Stomach smooth muscle (tissue), 2 donors: ENCODE data around the gene EXOC7.
"Not testable (repeated sequence)": the region's sequence is repeated elsewhere in the genome, so short reads cannot be mapped to it uniquely, and the experiment has no call there.

ENCODE experiments used
- H3K27ac ChIP-seq: one replicate; pipeline ENCODE4 v1.7.0; 2013; ENCODE audit warnings: mild to moderate bottlenecking, low read length, inconsistent platforms
- H3K27me3 ChIP-seq, 2 donors: one replicate each; pipeline ENCODE4 v1.7.0; 2013; ENCODE audit warnings: low read length in 2 of 2; ENCODE audit not compliant: insufficient read depth in 2 of 2, control insufficient read depth in 1 of 2
- H3K36me3 ChIP-seq, 2 donors: one replicate each; pipeline ENCODE4 v1.7.0; 2013; ENCODE audit warnings: low read length in 2 of 2; ENCODE audit not compliant: control insufficient read depth in 2 of 2, insufficient read depth in 2 of 2
- H3K4me1 ChIP-seq: one replicate; pipeline ENCODE4 v1.7.0; 2013; ENCODE audit warnings: low read length; ENCODE audit not compliant: control insufficient read depth, insufficient read depth
- H3K4me3 ChIP-seq, 2 donors: one replicate each; pipeline ENCODE4 v1.7.0; 2013; ENCODE audit warnings: low read length in 2 of 2
- H3K9ac ChIP-seq, 2 donors: one replicate each; pipeline ENCODE4 v1.7.0; 2013; ENCODE audit warnings: low read length in 2 of 2, mild to moderate bottlenecking in 1 of 2
- H3K9me3 ChIP-seq, 2 donors: one replicate each; pipeline ENCODE4 v1.7.0; 2013; ENCODE audit warnings: low read length in 2 of 2; ENCODE audit not compliant: control insufficient read depth in 2 of 2
- donor health status: healthy.
- donor health status: Pancreatic carcinoma.

EXOC7 gene

GRCh38 chr17:76044475-76045007 is 59.0 kb downstream of the EXOC7 start:
- H3K9ac ChIP-seq, H3K27me3 ChIP-seq, H3K4me1 ChIP-seq, H3K27ac ChIP-seq, H3K9me3 ChIP-seq, H3K4me3 ChIP-seq: not testable (repeated sequence)
- H3K36me3 ChIP-seq, result peaks cover 76 to 79% of the 10 kb centered on the region in 2 donors

GRCh38 chr17:76042868-76043267 is 60.7 kb downstream of the EXOC7 start:
- peaks cover 13% of the 10 kb centered on the region for H3K4me1 ChIP-seq
- not testable (repeated sequence) for H3K9ac ChIP-seq, H3K27ac ChIP-seq, H3K27me3 ChIP-seq, H3K4me3 ChIP-seq, H3K9me3 ChIP-seq
- H3K36me3 ChIP-seq, result peaks cover 61 to 69% of the 10 kb centered on the region in 2 donors

DNA sequence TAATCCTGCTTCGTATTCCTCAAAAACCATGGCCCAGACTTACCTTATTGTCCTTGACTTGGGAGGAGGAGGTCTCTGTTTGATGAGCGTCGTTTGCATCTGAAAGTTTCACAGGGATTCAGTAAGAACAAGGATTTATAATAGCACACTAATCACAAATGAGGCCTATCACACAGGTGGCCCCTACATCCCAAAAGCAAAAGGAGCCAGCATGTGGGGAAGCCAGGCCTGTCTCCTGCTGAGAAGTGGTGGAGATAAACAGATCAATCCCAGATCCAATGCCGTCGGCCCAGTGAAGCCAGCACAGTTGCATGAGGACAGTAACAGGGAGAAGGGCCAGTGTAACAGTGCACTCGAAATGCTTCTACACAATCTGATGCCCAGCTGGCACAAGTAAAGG is 63.2 kb downstream of the EXOC7 start:
- peaks cover 43 to 51% of the 10 kb centered on the region in 2 donors for H3K36me3 ChIP-seq
- no peaks in the 10 kb centered on the region for H3K9me3 ChIP-seq
- H3K4me1 ChIP-seq, result peaks cover 30% of the 10 kb centered on the region
- no peak overlapping the region for H3K4me3 ChIP-seq
- H3K27ac ChIP-seq, result peak overlapping the region; percentile 80
- no peaks in the 10 kb centered on the region for H3K27me3 ChIP-seq
- H3K9ac ChIP-seq, result no peak overlapping the region

DNA sequence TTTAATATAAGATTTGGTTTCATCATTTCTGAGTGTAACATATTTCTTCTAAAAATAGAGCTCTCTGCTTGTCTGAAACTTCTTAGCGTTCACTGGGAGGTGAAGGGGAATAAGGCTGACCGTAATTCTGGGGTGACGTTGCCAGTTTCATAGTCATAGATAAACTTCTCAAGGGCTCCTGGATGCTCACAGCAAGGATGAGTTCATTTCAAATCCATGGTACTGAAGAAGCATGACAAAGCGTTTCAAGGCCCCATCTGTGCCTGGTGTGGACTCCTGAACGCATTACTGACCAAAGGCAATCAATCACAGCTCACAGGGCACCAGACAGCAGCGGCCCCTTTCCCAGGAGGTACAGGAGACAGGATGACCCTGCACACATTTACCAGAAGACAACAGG is 64.5 kb downstream of the EXOC7 start:
- Histone ChIP-seq H3K36me3 (peaks cover 30 to 40% of the 10 kb centered on the region in 2 donors), H3K27me3 (no peaks in the 10 kb centered on the region), H3K9ac (peak overlapping the region in 1 of 2 donors; percentile 64), H3K4me1 (peaks cover 39% of the 10 kb centered on the region), H3K27ac (peak overlapping the region; percentile 80), H3K9me3 (no peaks in the 10 kb centered on the region), H3K4me3 (no peak overlapping the region)

DNA sequence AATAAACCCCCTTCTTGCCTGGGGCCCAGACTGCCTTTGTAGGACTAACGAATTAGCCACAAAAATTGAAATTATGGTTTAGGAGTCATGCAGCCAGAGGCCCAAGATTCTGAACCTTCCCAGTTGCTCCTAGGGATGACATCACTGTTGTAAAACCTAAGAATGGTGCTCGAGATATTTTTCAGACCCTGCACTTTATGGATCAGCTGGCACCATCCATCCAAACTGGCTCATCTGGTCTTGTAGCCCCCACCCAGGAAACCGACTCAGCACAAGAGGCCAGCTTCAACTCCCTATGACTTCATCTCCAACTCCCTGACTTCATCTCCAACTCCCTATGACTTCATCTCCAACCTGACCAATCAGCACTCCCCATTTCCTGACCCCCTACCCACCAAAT is 65.5 kb downstream of the EXOC7 start:
- Histone ChIP-seq H3K36me3 (peaks cover 19 to 30% of the 10 kb centered on the region in 2 donors), H3K4me1 (peaks cover 45% of the 10 kb centered on the region), H3K27ac (peak overlapping the region; percentile 80)

GRCh38 chr17:76036497-76037261 is 66.9 kb downstream of the EXOC7 start:
- Histone ChIP-seq H3K9ac (peak overlapping the region in 1 of 2 donors; percentile 55), H3K4me3 (peak overlapping the region in 1 of 2 donors; percentile 15), H3K27me3 (no peaks in the 10 kb centered on the region), H3K27ac (peak overlapping the region; percentile 80), H3K9me3 (no peaks in the 10 kb centered on the region), H3K36me3 (peaks cover 12 to 25% of the 10 kb centered on the region in 2 donors), H3K4me1 (peaks cover 45% of the 10 kb centered on the region)

More for the DNA sequence above, 65.5 kb downstream of the EXOC7 start:
- no peak overlapping the region for H3K4me3 ChIP-seq
- H3K27me3 ChIP-seq, result no peaks in the 10 kb centered on the region
- peak overlapping the region in 1 of 2 donors; percentile 64 for H3K9ac ChIP-seq
- no peaks in the 10 kb centered on the region for H3K9me3 ChIP-seq

- Histone ChIP-seq H3K4me1 (peaks cover 45% of the 10 kb centered on the region), H3K9ac (peak overlapping the region in 1 of 2 donors; percentile 49), H3K27ac (peak overlapping the region; percentile 69), H3K27me3 (no peaks in the 10 kb centered on the region), H3K36me3 (peaks cover 0 to 5% of the 10 kb centered on the region in 2 donors), H3K4me3 (no peak overlapping the region), H3K9me3 (no peaks in the 10 kb centered on the region)
Observed at GRCh38 chr17:76034428-76035350, 68.9 kb downstream of the EXOC7 start.

DNA sequence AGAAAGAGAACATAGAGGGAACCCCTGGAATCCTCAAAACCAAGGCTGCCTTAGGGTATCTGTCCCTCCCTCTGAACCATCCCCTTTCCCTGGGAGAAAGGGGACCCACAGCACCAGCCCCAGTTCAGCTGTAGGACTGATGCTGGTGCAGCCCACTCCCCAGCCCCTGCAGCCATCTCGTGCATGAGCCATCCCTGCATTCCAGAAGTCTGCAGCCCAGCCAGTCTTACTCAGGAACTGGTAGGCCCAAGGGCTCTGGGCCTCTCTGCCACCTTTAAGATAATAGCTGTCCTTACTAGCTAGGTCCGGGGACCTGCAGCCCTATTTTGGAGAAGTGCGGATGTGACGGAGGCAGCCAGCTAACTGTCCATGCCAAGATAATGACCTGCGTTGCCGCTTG is 70.4 kb downstream of the EXOC7 start:
- peak overlapping the region; percentile 53 for H3K27ac ChIP-seq
- H3K36me3 ChIP-seq, result no peaks in the 10 kb centered on the region
- H3K4me3 ChIP-seq, result no peak overlapping the region
- peaks cover 35% of the 10 kb centered on the region for H3K4me1 ChIP-seq
- no peak overlapping the region for H3K9ac ChIP-seq
- H3K9me3 ChIP-seq, result no peaks in the 10 kb centered on the region
- H3K27me3 ChIP-seq, result no peaks in the 10 kb centered on the region

DNA sequence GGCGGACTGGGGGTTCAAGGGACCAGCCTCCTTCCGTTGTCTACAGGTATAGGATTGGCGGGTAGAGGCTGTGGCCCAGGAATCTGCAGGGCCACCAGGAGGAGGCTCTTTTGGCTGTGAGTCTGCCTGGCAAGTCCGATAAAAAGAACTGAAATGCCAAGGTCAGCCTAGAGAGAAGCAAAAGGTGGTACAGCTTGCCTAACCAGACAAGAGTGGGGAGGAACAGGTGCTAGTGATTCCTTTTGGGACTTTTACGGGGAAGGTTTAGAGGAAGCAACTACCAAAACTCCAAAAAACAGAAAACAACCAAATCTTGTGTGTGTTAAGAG is 70.8 kb downstream of the EXOC7 start:
- peaks cover 31% of the 10 kb centered on the region for H3K4me1 ChIP-seq
- no peaks in the 10 kb centered on the region for H3K36me3 ChIP-seq
- H3K27me3 ChIP-seq, result no peaks in the 10 kb centered on the region
- no peak overlapping the region for H3K4me3 ChIP-seq
- H3K27ac ChIP-seq, result no peak overlapping the region
- no peak overlapping the region for H3K9ac ChIP-seq
- no peaks in the 10 kb centered on the region for H3K9me3 ChIP-seq

- no peaks in the 10 kb centered on the region for H3K27me3 ChIP-seq
- H3K27ac ChIP-seq, result no peak overlapping the region
- H3K9ac ChIP-seq, result no peak overlapping the region
- no peak overlapping the region for H3K4me3 ChIP-seq
- H3K36me3 ChIP-seq, result no peaks in the 10 kb centered on the region
- peaks cover 27% of the 10 kb centered on the region for H3K4me1 ChIP-seq
- no peaks in the 10 kb centered on the region for H3K9me3 ChIP-seq
Observed at GRCh38 chr17:76032073-76032779, 71.4 kb downstream of the EXOC7 start.
